Endodermal cell (in vitro differentiated cells): ENCODE results near the gene WDR7. TPM values are rescaled to one million over a fixed set of nuclear protein-coding genes. Genes with fewer than 3 reads are reported as not detected.

ENCODE experiments used
- DNase-seq: peaks from one replicate; pipeline ENCODE4 v3.0.0-alpha.2; 2017
- H3K27ac ChIP-seq: 2 replicates; pipeline ENCODE4 v1.5.1; 2013; ENCODE audit warnings: mild to moderate bottlenecking, low read depth, low read length, moderate library complexity
- H3K27me3 ChIP-seq: 2 replicates; pipeline ENCODE4 v1.6.1; 2013; ENCODE audit warnings: mild to moderate bottlenecking, low read length, moderate library complexity; ENCODE audit not compliant: insufficient read depth, control insufficient read depth, poor library complexity, severe bottlenecking
- H3K36me3 ChIP-seq: 2 replicates; pipeline ENCODE4 v1.7.0; 2013; ENCODE audit warnings: mild to moderate bottlenecking, low read length, moderate library complexity; ENCODE audit not compliant: control insufficient read depth, insufficient read depth
- H3K4me1 ChIP-seq: one replicate; pipeline ENCODE4 v1.7.0; 2013; ENCODE audit warnings: low read length; ENCODE audit not compliant: control insufficient read depth, insufficient read depth
- H3K4me3 ChIP-seq: 2 replicates; pipeline ENCODE4 v1.5.1; 2013; ENCODE audit warnings: mild to moderate bottlenecking, low read length, moderate library complexity
- H3K9ac ChIP-seq: 2 replicates; pipeline ENCODE4 v1.6.1; 2013; ENCODE audit warnings: mild to moderate bottlenecking, low read length, moderate library complexity; ENCODE audit not compliant: poor library complexity, severe bottlenecking; ENCODE audit errors: extremely low read depth
- H3K9me3 ChIP-seq: 2 replicates; pipeline ENCODE4 v1.6.1; 2013; ENCODE audit warnings: mild to moderate bottlenecking, low read length, moderate library complexity; ENCODE audit not compliant: control insufficient read depth
- H3K27ac Mint-ChIP-seq: 2 replicates; pipeline ENCODE4 v1.8.0; 2020; ENCODE audit warnings: mixed read lengths
- H3K27me3 Mint-ChIP-seq: 2 replicates; pipeline ENCODE4 v1.8.0; 2021; ENCODE audit warnings: mild to moderate bottlenecking, mixed read lengths; ENCODE audit not compliant: insufficient read depth
- H3K36me3 Mint-ChIP-seq: 2 replicates; pipeline ENCODE4 v1.8.0; 2020; ENCODE audit warnings: low read depth, mixed read lengths
- H3K4me1 Mint-ChIP-seq: 2 replicates; pipeline ENCODE4 v1.8.0; 2020; ENCODE audit warnings: mixed read lengths
- H3K4me3 Mint-ChIP-seq: 2 replicates; pipeline ENCODE4 v1.8.0; 2020; ENCODE audit warnings: mild to moderate bottlenecking, moderate library complexity, mixed read lengths
- H3K9me3 Mint-ChIP-seq: 2 replicates; pipeline ENCODE4 v1.8.0; 2020; ENCODE audit warnings: mild to moderate bottlenecking, mixed read lengths
- CTCF ChIP-seq: fragments of 200-600 bp; sonication (generic); conservative IDR thresholded peaks from 2 replicates; pipeline ENCODE4 v1.5.0; 2021; ENCODE audit warnings: antibody characterized with exemption, mild to moderate bottlenecking
- WGBS, 2 experiments: methylation state at CpG; one replicate each; pipeline versions ENCODE4 v1.1.5 to v1.1.7; 2013; ENCODE audit warnings: missing lambda C conversion rate in 2 of 2, mixed read lengths in 1 of 2; ENCODE audit not compliant: insufficient coverage in 1 of 2, insufficient read length in 1 of 2; 5-methylcytosine and 5-hydroxymethylcytosine counted together
- total RNA-seq, 2 donors: library from RNA; stranded (reverse); fragmentation: NEBNext Ultra II Directional in 1 of 2; extraction: Animal tissue kit (Norgen Biotek cat#: 25700) in 1 of 2; gene quantifications; 2 replicates in 1 of 2; 3 replicates in 1 of 2; pipeline ENCODE4 v1.2.1, GENCODE V29; 2021

Gene WDR7
- total RNA-seq, 2 donors from 2014 or later = 17.1 to 22.5 TPM

GRCh38 chr18:56723068-56723467 is 71.9 kb downstream of the WDR7 start:
- no peak overlapping the region for H3K27ac ChIP-seq
- DNase-seq = no peak
- Mint-ChIP-seq H3K27ac (no peak overlapping the region), H3K27me3 (no peaks in the 10 kb centered on the region), H3K4me1 (peaks cover 19% of the 10 kb centered on the region), H3K36me3 (peaks cover 16% of the 10 kb centered on the region), H3K4me3 (no peak overlapping the region), H3K9me3 (peaks cover 24% of the 10 kb centered on the region)
- H3K27me3 ChIP-seq = no peaks in the 10 kb centered on the region
- 75% methylated on average over 1 of the region's 1 CpG; no CpG with 5 or more reads in 1 of the 2 experiments for WGBS, 2 experiments
- no peak for TF ChIP-seq CTCF
- H3K9ac ChIP-seq = no peak overlapping the region
- H3K4me3 ChIP-seq = peak overlapping the region; percentile 35
- H3K4me1 ChIP-seq = no peaks in the 10 kb centered on the region
- no peaks in the 10 kb centered on the region for H3K36me3 ChIP-seq
- H3K9me3 ChIP-seq = peaks cover 18% of the 10 kb centered on the region

DNA sequence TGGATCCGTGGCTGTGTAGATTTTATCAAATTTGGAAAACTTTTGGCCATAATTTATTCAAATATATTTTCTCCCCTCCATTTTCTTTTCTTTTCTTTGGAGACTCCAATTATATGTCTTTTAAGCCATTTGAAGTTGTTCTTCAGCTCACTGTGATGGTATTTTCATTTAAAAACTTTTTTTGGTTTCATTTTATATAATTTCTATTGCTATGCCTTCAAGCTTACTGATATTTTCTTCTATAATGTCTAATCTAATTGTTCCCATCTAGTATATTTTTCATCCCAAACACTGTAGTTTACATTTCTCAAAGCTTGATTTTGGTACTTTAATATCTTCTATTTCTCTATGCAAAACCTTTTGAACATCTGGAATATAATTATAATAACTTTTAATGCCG is 72.5 kb downstream of the WDR7 start:
- peaks cover 6% of the 10 kb centered on the region for H3K4me1 ChIP-seq
- H3K4me1 Mint-ChIP-seq = peaks cover 24% of the 10 kb centered on the region
- no peaks in the 10 kb centered on the region for H3K27me3 ChIP-seq
- no peak overlapping the region for H3K27ac ChIP-seq
- WGBS, 2 experiments = no CpG with 5 or more reads among the region's 2 CpGs
- H3K9me3 ChIP-seq = peaks cover 18% of the 10 kb centered on the region
- DNase-seq = no peak
- H3K4me3 Mint-ChIP-seq = no peak overlapping the region
- H3K9ac ChIP-seq = no peak overlapping the region
- H3K36me3 Mint-ChIP-seq = peaks cover 16% of the 10 kb centered on the region
- H3K4me3 ChIP-seq = peak overlapping the region; percentile 35
- H3K36me3 ChIP-seq = no peaks in the 10 kb centered on the region
- no peaks in the 10 kb centered on the region for H3K27me3 Mint-ChIP-seq
- H3K27ac Mint-ChIP-seq = no peak overlapping the region
- no peak for TF ChIP-seq CTCF
- H3K9me3 Mint-ChIP-seq = peaks cover 24% of the 10 kb centered on the region

DNA sequence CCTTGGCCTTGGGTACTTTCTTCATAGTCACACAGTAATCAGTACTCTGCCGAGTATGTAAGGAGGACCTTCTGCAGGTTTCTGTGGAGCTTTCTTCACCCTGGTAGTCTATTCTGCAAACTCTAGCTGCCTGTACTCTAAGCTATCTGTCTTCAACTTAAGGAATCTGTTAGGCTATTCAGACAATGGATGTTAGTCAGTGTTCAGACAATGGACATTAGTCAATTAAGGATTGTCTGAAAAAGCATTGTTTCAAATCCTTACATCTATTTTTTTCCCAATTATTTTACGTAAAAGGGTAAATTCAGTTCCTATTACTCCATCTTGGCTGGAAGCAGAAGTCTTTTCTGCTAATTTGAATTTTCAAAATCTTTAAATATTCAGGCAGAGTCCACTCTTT is 75.7 kb downstream of the WDR7 start:
- peaks cover 8% of the 10 kb centered on the region for H3K4me1 ChIP-seq
- no peaks in the 10 kb centered on the region for H3K27me3 ChIP-seq
- H3K36me3 ChIP-seq = no peaks in the 10 kb centered on the region
- peak overlapping the region; percentile 68 for H3K4me3 ChIP-seq
- H3K27ac ChIP-seq = no peak overlapping the region
- no peak for DNase-seq
- Mint-ChIP-seq H3K27me3 (no peaks in the 10 kb centered on the region), H3K4me3 (peak overlapping the region; percentile 24), H3K9me3 (peaks cover 24% of the 10 kb centered on the region), H3K36me3 (peaks cover 22% of the 10 kb centered on the region), H3K4me1 (peaks cover 25% of the 10 kb centered on the region), H3K27ac (peak overlapping the region; percentile 78)
- 81 to 100% methylated on average over 2 of the region's 2 CpGs for WGBS, 2 experiments
- no peak overlapping the region for H3K9ac ChIP-seq
- H3K9me3 ChIP-seq = peaks cover 18% of the 10 kb centered on the region
- no peak for TF ChIP-seq CTCF
